Hepatic stellate cell (primary cell): ENCODE measurements around the gene LIFR.
A peak's percentile ranks its signal among the peaks of the same experiment; 100 is the strongest.

Experiments
- DNase-seq: peaks from one replicate; pipeline ENCODE4 v3.0.0; 2011; ENCODE audit warnings: low spot score

The LIFR gene

GRCh38 chr5:38509185-38509584 lies 47.3 kb downstream of the LIFR start:
- DNase-seq = peak; percentile 36

- DNase-seq = no peak
Measured at GRCh38 chr5:38506302-38506701, 50.1 kb downstream of the LIFR start.

- peak; percentile 19 for DNase-seq
Measured at GRCh38 chr5:38500573-38501260, 55.7 kb downstream of the LIFR start.

- DNase-seq = no peak
Measured at GRCh38 chr5:38497946-38498345, 58.5 kb downstream of the LIFR start.

- no peak for DNase-seq
Measured at GRCh38 chr5:38494763-38495162, 61.7 kb downstream of the LIFR start.

GRCh38 chr5:38494175-38494574 lies 62.3 kb downstream of the LIFR start:
- DNase-seq = no peak

GRCh38 chr5:38483805-38484398 lies 72.5 kb downstream of the LIFR start:
- DNase-seq = no peak

GRCh38 chr5:38479315-38479904 lies 77.0 kb downstream of the LIFR start:
- DNase-seq = no peak

GRCh38 chr5:38478878-38479277 lies 77.6 kb downstream of the LIFR start:
- no peak for DNase-seq

- DNase-seq = no peak
Measured at GRCh38 chr5:38478166-38478565, 78.3 kb downstream of the LIFR start.

- DNase-seq = no peak
Measured at GRCh38 chr5:38473008-38473407, 83.4 kb downstream of the LIFR start.

GRCh38 chr5:38472541-38472940 lies 83.9 kb downstream of the LIFR start:
- DNase-seq = no peak

GRCh38 chr5:38471709-38472108 lies 84.7 kb downstream of the LIFR start:
- DNase-seq = no peak

GRCh38 chr5:38469707-38470267 lies 86.7 kb downstream of the LIFR start:
- no peak for DNase-seq

GRCh38 chr5:38468978-38469706 lies 87.3 kb downstream of the LIFR start:
- no peak for DNase-seq

GRCh38 chr5:38468202-38468673 lies 88.2 kb downstream of the LIFR start:
- DNase-seq = peak; percentile 95

GRCh38 chr5:38467353-38468040 lies 88.9 kb downstream of the LIFR start:
- DNase-seq = peak; percentile 48

GRCh38 chr5:38466424-38467189 lies 89.8 kb downstream of the LIFR start:
- peak; percentile 40 for DNase-seq

- DNase-seq = no peak
Measured at GRCh38 chr5:38465702-38466423, 90.6 kb downstream of the LIFR start.

- DNase-seq = no peak
Measured at GRCh38 chr5:38465061-38465460, 91.4 kb downstream of the LIFR start.
